PC-9 (cell line): ENCODE results near the gene SYNGR4.

Experiments used
- CTCF ChIP-seq: fragments of 200-600 bp; sonication (generic); conservative IDR thresholded peaks from 2 replicates; pipeline ENCODE4 v1.6.1; 2017; ENCODE audit warnings: mixed run types, antibody characterized with exemption, mild to moderate bottlenecking, moderate library complexity
- EZH2 ChIP-seq: fragments of 200-600 bp; sonication (generic); IDR thresholded peaks from 2 replicates; pipeline ENCODE4 v1.8.0; 2017; ENCODE audit warnings: antibody characterized with exemption, low read depth

DNA sequence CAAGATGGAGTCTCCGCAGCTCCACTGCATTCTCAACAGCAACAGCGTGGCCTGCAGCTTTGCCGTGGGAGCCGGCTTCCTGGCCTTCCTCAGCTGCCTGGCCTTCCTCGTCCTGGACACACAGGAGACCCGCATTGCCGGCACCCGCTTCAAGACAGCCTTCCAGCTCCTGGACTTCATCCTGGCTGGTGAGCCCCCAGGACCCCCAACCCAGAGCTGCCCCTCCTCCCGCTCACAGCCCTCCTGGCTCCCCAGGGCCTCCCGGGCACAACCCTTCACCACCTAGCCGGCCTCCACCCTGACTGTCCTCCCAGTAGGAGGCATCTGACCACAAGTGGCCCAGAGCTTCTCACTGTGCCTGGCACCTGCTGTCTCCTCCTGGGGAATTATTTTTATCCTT is 9.4 kb downstream of the SYNGR4 start:
- no peak for TF ChIP-seq CTCF
- TF ChIP-seq EZH2 = no peak
